Ectodermal cell (in vitro differentiated cells): ENCODE results near the gene ITIH5.
"Not testable (repeated sequence)": the region's sequence is repeated elsewhere in the genome, so short reads cannot be mapped to it uniquely, and the experiment has no call there.

Experiments
- H3K27ac ChIP-seq: 2 replicates; pipeline ENCODE4 v1.7.0; 2013; ENCODE audit warnings: mild to moderate bottlenecking, low read depth, low read length; ENCODE audit not compliant: insufficient read depth, poor library complexity, severe bottlenecking
- H3K27me3 ChIP-seq: 2 replicates; pipeline ENCODE4 v1.7.0; 2013; ENCODE audit warnings: mild to moderate bottlenecking, low read length; ENCODE audit not compliant: insufficient read depth, control insufficient read depth, poor library complexity, severe bottlenecking
- H3K36me3 ChIP-seq: one replicate; pipeline ENCODE4 v1.7.0; 2013; ENCODE audit warnings: low read length; ENCODE audit not compliant: control insufficient read depth, insufficient read depth
- H3K4me1 ChIP-seq: one replicate; pipeline ENCODE4 v1.7.0; 2013; ENCODE audit warnings: low read length; ENCODE audit not compliant: control insufficient read depth, insufficient read depth
- H3K4me3 ChIP-seq: 2 replicates; pipeline ENCODE4 v1.7.0; 2013; ENCODE audit warnings: low read depth, low read length, control low read depth; ENCODE audit not compliant: insufficient read depth
- H3K9me3 ChIP-seq: 2 replicates; pipeline ENCODE4 v1.7.0; 2013; ENCODE audit warnings: mild to moderate bottlenecking, low read length, moderate library complexity; ENCODE audit not compliant: control insufficient read depth
- WGBS, 2 experiments: methylation state at CpG; one replicate each; pipeline ENCODE4 v1.1.7; 2013; ENCODE audit warnings: missing lambda C conversion rate in 2 of 2; 5-methylcytosine and 5-hydroxymethylcytosine counted together

The ITIH5 gene

GRCh38 chr10:7689591-7689990, 22.8 kb upstream of the ITIH5 start:
- Histone ChIP-seq H3K36me3 (no peaks in the 10 kb centered on the region), H3K4me1 (no peaks in the 10 kb centered on the region), H3K27ac (no peak overlapping the region), H3K9me3 (peaks cover 3% of the 10 kb centered on the region), H3K27me3 (no peaks in the 10 kb centered on the region), H3K4me3 (no peak overlapping the region)

GRCh38 chr10:7687228-7687907, 20.6 kb upstream of the ITIH5 start:
- no peak overlapping the region for H3K27ac ChIP-seq
- WGBS, 2 experiments, result 30 to 33% methylated on average over 18 to 19 of the region's 20 CpGs
- H3K9me3 ChIP-seq, result peaks cover 3% of the 10 kb centered on the region
- no peaks in the 10 kb centered on the region for H3K36me3 ChIP-seq
- no peaks in the 10 kb centered on the region for H3K4me1 ChIP-seq
- H3K4me3 ChIP-seq, result no peak overlapping the region
- H3K27me3 ChIP-seq, result no peaks in the 10 kb centered on the region

- Histone ChIP-seq H3K4me3 (no peak overlapping the region), H3K9me3 (no peaks in the 10 kb centered on the region), H3K4me1 (no peaks in the 10 kb centered on the region), H3K36me3 (no peaks in the 10 kb centered on the region), H3K27me3 (no peaks in the 10 kb centered on the region), H3K27ac (no peak overlapping the region)
- WGBS, 2 experiments, result 90 to 94% methylated on average over 12 of the region's 13 CpGs
Measured at GRCh38 chr10:7686351-7687171, 19.8 kb upstream of the ITIH5 start.

- 90% methylated on average over 5 of the region's 5 CpGs for WGBS, 2 experiments
- not testable (repeated sequence) for H3K4me1 ChIP-seq, H3K27ac ChIP-seq, H3K4me3 ChIP-seq, H3K27me3 ChIP-seq, H3K36me3 ChIP-seq, H3K9me3 ChIP-seq
Measured at GRCh38 chr10:7680078-7680477, 13.3 kb upstream of the ITIH5 start.

GRCh38 chr10:7679256-7679655, 12.5 kb upstream of the ITIH5 start:
- Histone ChIP-seq H3K4me3 (no peak overlapping the region), H3K9me3 (no peaks in the 10 kb centered on the region), H3K27ac (no peak overlapping the region), H3K4me1 (no peaks in the 10 kb centered on the region), H3K27me3 (no peaks in the 10 kb centered on the region), H3K36me3 (no peaks in the 10 kb centered on the region)
- 93 to 100% methylated on average over 1 of the region's 1 CpG for WGBS, 2 experiments

GRCh38 chr10:7672341-7673134, 5.8 kb upstream of the ITIH5 start:
- H3K4me3 ChIP-seq, result no peak overlapping the region
- WGBS, 2 experiments, result 95% methylated on average over 23 of the region's 23 CpGs
- no peaks in the 10 kb centered on the region for H3K9me3 ChIP-seq
- H3K4me1 ChIP-seq, result no peaks in the 10 kb centered on the region
- H3K27me3 ChIP-seq, result peaks cover 28% of the 10 kb centered on the region
- no peaks in the 10 kb centered on the region for H3K36me3 ChIP-seq
- H3K27ac ChIP-seq, result no peak overlapping the region

- Histone ChIP-seq H3K36me3 (no peaks in the 10 kb centered on the region), H3K27me3 (peaks cover 44% of the 10 kb centered on the region), H3K4me1 (peaks cover 3% of the 10 kb centered on the region), H3K4me3 (no peak overlapping the region), H3K9me3 (no peaks in the 10 kb centered on the region), H3K27ac (no peak overlapping the region)
- 90 to 100% methylated on average over 1 to 3 of the region's 3 CpGs for WGBS, 2 experiments
Measured at GRCh38 chr10:7670157-7670556, 3.4 kb upstream of the ITIH5 start.

- Histone ChIP-seq H3K4me1 (peaks cover 3% of the 10 kb centered on the region), H3K27me3 (peaks cover 57% of the 10 kb centered on the region), H3K36me3 (no peaks in the 10 kb centered on the region), H3K9me3 (no peaks in the 10 kb centered on the region), H3K27ac (no peak overlapping the region), H3K4me3 (peak overlapping the region; percentile 35)
- 1% methylated on average over 40 to 42 of the region's 44 CpGs for WGBS, 2 experiments
Measured at GRCh38 chr10:7667262-7668141, 736 bp upstream of the ITIH5 start.

GRCh38 chr10:7665767-7666166, 999 bp downstream of the ITIH5 start:
- Histone ChIP-seq H3K4me3 (no peak overlapping the region), H3K36me3 (no peaks in the 10 kb centered on the region), H3K27ac (no peak overlapping the region), H3K27me3 (peaks cover 56% of the 10 kb centered on the region), H3K4me1 (peaks cover 3% of the 10 kb centered on the region), H3K9me3 (no peaks in the 10 kb centered on the region)
- WGBS, 2 experiments, result 31 to 44% methylated on average over 6 of the region's 6 CpGs
